ENCODE data around the gene LPP.

The LPP gene

DNA sequence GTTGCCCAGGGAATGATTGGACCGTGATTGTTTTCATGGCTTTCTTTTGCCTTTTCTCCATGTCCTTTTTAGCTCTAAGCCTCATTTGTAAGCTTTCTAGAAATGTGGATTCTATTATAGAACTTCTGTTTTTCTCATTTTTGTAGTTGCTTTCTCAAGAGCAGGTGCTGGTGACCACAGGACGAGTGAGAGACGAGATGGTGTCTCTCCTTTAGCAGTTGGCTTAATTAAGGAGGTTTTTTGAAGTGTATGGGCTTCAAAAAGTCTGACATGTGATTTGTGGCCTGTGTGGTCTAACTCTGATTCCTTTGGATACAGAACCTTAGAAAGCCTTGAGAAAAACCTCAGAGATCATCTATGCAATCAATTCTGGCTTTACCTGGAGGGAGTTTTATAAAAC, 292.8 kb downstream of the LPP start:
- DNase-seq: no peak

DNA sequence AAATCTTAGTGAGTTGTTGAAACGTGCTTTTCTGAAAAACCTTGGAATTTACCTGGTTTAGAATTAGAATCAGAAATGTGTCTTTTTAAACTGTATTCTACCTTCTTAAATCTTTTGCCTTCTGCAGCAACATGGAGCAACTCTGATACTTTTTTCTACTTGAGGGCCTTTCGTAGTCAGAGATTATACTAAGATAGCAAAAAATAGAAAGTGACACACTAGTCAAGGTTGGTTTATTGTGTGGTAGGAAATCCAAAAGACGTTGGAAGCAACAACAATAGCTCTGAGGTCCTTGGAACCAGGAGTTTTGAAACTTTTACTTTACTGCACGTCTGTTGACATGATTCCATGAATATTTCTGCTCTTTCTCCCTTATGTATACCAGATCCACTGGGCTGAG, 294.9 kb downstream of the LPP start:
- DNase-seq: no peak

DNA sequence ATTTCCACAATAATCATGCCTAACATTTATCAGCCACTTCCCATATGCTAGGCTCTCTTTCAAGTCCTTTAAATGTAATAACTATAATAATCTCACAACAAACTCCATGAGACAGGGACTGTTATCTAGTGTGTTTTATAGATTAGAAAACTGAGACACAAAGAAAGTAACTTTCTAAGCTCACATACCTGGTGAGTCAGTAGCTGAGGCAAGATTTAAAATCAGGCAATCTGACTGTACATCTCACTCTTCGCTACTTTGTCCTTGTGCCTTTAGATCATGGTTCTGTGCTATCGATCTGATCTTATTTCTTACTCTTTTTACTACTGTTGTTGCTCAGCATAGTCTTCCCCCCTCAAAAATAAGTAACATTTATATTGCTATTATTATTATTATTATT, 295.5 kb downstream of the LPP start:
- no peak for DNase-seq

DNA sequence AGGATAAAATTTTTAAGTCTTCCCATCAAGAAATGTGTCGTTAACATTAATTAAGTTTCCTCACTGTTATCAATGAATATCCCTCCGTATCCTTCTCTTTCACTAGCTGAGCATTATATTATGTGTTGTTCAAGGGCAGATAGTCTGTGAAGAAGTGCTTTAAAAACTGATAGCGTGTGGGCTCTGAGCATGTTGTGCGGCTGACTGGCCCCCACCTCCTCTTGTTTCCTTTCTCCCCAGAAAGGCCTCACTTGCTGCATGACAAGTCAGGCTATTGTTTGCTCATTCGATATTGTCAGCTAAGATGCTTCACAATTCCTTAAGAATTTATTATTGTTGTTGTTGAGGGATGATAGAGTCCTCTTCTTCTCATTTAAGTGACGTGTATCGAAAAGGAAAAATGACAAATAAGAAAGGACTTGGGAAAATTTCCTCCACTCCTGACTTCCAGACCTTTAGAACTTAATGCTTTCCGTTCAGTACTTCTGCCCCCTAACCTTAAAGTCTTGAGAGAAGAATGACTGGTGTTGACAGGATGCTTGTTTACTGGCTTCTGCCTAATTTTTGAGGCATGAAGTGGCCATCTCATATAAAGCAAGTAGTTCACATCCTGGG, 298.3 kb downstream of the LPP start:
- DNase-seq: no peak

DNA sequence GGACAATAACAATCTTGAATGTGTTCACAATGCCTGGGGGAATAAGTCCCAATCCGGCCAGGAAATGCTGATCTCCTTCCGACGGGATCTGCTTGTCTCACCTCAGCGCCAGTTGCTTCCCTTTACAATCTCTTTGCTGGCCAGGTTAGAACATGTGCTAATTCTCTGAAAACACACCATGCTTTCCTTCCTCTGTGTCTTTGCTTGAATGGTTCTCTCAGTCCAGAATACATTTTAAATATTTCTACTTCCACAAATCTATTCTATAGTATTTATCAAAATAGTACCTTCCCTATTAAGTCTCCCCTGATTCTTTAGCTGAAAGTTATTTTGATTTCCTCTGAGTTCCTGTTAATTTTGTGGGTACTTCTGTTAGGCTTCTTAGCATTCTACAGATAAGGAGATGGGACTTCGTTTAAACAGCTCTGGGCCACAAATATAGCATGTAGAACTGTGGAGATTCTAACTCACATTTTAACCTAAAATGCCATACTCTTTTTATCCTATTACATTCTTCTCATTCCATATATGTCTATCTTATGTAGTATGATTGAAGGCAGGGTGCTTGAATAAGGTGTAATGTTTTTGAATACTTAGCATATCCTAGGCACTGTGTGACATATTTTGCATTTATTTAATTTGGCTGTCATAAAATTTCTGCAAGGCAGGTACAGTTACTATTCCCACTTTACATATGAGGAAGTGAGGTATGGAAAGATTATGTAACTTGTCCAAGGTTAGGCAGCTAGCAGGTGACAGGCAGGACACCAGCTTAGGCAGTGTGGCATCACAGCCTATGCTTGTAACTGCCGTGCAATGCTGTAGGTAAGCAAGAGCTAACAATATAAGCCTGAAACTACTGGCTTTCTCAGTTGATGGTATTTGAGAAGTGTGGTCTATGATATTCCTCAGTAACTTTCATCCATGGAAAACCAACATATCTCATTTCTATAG, 299.8 kb downstream of the LPP start:
- DNase-seq: no peak

DNA sequence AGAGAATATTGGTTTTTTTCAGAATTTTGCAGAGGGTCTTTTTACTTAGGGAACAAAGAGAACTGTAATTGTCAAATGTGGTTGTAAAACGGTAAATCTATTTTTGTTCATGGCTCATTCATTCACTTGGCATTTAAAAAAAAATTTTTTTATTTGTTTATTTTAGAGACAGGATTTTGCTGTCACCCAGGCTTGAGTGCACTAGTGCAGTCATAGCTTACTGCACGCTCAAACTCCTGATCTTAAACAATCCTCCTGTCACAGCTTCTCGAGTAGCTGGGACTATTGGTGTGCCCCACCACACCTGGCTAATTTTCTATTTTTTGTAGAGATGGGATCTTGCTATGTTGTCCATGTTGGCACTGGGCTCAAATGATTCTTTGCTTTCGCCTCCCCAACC, 301.8 kb downstream of the LPP start:
- DNase-seq: no peak

DNA sequence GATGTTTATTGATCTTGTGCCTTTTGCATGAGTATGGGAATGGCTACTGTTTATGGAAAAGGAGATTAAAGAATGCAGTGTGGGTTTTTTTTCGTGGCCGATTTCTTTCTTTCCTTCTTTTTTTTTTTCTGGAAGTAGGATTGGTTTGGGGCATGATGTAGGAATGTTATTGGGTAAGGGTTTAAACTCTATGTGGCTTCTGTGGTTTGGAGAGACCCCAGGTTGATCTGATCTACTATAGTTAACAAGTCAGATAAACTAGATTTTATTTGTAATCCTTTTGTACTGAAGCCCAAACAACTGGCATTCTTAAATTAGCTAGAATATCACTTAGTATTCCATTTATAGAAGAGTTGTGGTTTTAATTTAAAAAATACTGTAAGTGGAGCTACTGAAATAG, 304.8 kb downstream of the LPP start:
- DNase-seq: no peak

DNA sequence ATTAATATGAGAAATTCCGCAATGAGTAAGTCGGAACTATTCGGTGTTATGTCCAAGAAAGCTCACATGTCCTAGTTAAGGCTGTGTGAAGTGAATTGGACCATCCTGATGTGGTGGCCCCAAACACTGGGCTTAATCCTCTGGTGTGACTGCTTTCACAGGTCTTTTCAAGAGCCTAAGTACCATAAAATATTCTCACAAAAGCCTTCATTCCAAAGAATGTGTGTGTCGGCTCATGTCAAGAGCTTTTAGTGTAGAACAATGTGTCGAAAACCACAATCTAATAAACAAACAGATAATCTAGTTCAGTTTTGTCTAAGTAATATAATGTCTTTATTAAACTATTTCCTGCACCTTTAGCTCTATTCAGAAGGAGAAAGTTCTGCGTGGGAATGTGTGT, 311.4 kb downstream of the LPP start:
- DNase-seq: no peak

DNA sequence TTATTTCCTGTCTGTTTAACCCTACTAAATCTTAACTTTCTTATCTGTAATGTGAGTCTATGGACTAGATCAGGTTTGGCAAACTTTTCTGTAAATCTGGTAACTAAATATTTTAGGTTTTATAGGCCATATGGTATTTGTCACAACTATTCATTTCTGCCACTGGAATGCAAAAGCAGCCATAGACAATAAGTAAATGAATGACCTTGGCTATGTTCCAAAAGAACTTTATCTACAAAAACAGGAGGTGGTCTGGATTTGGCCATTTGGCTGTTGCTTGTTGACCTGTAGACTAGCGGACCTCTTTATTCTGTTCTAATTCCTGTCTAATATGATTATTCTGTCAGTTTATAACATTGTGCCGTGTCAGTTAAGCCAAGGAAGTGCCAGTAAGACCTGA, 314.2 kb downstream of the LPP start:
- no peak for DNase-seq

DNA sequence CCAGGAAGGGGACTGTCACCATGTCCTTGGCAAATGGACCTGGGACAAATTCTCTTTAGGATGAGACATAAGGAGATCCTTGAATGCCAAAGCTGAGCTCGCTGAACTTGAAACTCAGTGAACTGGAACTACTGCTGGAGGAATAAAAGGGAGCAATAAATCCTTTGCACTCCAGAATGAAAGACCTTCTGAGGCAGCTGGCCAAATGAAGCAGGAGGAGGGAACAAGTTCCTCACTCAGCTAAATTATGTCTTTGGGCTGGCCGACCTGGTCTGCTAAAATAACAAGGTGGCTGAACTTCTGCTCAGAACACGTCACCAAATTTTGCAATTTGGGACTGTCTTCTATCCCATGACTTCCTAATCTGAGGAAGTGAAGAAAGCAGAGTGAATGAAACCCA, 314.7 kb downstream of the LPP start:
- no peak for DNase-seq

DNA sequence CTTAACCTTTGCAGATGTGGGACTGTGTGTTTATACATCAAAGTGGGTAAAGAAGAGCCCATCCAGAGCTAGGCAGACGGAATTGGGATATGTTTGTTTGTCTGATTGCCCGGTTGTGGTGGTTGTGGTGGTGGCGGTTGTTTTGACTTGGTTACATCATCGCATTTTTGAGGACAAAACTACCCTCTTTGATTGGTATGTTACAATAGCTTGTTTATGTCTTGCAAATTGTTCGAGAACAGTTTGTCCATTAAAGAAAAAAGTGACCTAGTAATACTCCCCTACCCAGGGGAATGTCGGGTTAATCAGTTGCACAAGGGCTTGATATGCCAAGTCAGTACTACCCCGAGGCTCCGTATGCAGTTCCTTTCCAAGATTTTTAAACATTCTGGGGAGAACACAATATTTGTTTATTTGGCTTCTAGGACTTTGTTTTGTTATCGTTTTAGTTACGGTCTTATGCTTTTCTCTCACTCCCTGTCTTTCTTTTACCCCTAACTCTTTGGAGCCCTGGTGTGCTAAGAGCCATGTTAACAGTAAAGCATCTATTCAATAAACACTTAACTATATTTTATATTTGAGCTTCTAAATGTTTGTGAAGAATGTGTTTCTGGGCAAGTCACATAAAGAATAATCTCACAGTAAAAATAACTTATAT, 315.4 kb downstream of the LPP start:
- no peak for DNase-seq

DNA sequence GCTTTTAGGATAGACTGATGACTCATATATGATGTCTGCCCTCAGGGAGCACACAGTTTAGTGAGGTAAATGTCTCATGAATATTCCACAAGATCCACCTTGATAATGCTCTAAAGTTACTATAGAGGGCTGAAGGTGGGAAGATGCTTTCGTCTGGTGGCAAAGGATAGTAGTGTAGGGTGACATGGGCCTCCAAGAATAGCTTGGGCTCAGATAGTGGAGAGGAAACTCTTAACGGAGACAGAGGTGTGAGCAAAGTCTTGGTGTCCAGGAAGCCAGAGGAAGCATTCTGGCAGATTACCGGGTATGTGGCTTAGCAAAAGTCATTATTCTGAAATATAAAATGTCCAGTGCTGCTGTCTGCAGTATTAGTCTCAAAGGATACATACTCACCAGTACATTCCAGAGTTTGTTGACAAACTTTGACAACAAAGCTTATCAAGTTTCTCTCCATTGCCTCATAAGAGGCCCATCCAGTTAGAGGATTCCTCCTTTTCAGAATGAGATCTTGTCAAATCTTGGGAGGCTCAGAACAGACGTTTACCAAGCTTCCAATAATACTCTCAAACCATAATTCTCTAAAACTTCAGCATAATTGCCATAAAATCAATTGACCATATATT, 316.7 kb downstream of the LPP start:
- DNase-seq: no peak

DNA sequence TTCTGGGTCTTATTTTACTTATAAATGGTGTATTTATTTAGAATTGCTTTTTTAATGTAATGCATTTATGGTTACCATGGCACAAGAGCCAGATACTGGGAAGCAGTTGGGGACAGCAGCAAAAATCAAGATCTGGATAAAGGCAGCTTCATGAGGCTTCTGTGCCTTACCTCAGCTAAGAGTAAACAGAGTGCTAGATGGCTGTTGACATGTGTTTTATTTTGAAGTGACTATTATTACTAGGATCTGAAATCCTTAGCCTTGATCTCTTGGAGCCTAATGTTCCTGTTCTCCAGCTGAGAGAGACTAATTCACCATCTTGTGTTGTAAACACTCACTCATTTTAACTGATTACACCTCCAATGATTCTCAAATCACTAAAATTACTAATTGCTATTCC, 317.8 kb downstream of the LPP start:
- DNase-seq: no peak

DNA sequence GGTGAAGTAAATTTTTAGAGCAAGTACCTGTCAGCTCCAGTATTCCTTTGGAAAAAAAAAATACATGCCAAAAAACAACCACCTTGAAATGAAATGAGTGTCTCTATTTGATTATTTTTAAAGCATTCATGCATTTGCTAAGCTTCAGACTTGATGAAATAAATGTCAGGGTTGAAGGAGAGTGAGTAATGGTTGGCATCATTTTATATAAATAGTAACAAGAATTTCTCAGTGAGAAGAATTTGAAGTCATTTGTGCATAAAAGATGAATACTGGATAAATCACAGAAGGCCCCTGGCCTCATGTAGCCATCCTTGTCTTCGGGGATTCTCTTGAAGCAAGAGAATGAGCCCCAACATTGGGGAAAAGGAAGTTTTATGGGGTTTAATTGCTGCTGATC, 318.4 kb downstream of the LPP start:
- no peak for DNase-seq

DNA sequence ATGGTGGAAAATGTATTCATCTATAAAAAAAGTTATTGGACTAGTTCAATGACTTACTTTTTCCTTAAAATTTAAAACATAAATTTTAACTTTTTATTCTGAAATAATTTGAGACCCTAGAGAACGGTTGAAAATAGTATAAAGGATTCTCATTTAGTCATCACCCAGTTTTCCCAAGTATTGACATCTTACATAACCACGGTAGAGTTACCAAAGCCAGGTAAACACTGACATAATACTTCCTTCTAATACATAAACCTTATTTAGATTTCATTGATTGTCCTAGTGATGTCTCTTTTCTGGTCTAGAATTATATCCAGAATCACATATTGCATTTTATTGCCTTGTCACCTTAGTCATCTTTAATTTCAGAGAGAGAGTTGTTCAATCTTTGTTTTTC, 319.1 kb downstream of the LPP start:
- DNase-seq: no peak

DNA sequence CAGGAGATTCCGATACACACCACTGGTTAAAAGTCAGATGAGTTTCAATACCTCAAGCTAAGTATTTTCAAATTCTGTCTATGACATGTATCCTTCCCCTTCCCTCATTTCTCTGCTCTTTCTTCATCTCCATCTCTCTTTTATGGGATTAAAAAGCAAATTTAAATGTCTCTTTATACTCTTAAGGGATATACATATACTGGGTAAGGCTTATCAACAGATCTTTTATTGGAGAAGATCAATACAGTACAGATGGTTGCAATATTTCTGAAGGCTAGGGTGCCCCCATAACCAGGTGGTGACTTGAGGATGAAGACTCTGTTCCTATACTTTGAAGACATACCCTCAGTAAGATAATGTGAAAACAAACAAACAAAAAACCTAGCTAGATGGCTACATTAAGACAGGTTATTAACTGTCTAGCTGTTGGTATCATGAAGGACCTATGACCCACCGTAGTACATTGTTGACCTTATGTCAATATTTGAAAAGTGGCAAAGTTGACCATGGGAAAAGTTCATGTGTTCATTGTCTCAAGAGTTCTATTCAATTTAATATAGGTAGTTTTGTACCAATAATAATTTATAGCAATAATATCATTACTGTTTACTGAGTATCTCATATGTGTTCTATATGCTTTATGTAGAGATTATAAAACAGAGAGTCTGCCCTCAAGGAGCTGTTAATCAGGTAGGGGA, 319.8 kb downstream of the LPP start:
- DNase-seq: no peak

DNA sequence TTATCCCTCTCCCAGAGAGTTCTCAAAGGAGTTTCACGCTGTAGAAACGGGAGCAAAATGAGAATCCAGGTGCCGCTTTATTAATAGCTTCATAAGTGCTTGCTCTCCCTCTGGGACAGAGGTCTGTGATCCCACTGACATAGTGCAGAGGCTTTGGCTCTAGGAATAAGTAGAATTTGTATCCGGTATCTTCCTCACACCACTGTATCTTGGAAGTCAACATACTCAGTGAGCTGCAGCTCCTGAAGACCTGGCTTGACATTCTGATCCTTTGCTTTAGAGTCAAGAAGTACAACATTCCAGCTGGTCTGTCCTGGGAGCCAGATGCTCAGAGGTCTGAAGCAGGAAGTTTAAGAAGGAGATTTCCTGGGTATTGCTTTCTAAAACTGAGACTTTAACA, 323.0 kb downstream of the LPP start:
- no peak for DNase-seq

DNA sequence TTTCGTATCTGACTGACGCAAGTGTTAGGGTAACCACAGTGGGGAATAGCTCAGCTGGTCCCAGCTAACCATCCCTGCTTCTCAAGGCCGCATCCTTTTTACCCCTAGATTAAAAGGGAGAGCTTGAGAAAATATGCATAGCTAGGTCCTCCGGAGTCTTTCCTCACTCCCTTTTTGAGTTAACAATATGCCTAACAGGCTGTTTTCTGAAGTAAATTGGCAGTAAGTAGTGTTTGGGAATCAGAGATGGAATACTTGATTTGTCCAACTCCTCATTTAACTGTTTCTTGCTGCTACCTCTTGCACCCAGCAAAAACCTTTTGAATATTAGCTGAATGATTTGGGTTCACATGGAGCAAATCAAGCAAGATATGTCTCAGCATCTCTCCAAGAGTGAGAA, 326.1 kb downstream of the LPP start:
- no peak for DNase-seq

DNA sequence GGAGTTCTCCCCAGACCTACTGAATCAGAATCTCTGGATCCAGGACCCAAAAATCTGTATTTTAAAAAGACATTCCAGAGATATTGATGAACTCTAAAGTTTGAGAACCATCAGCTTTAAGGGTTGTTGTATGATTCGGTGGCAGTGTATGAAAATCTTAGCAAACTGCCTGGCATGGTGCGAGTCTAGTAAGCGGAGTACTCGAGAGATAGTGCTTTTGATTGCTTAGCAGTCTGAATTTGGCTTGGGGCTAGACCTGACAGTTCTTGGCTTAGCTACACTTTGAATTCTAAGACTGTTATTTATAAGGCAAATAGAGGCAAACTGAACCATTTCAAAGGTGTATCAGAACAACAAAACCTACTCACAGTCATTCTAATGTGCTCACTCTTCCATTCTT, 329.0 kb downstream of the LPP start:
- no peak for DNase-seq

DNA sequence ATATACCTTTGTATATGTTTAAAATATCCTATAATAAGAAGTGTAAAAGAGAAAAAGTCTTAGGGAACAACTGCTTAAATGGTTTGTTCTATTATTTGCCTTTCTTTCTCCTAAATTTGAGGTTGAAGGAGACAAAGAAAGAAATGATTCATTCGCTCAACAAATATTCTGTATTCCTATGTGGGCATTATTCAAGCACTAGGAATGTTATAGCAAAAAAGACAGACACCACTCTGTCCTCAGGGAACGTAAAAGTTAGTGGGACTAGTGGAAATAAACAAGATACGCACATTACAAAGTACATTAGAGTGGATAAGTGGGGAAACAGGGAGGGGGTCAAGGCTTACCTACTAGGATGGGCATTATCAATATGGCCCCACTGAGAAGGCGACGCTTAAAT, 332.2 kb downstream of the LPP start:
- DNase-seq: no peak

DNA sequence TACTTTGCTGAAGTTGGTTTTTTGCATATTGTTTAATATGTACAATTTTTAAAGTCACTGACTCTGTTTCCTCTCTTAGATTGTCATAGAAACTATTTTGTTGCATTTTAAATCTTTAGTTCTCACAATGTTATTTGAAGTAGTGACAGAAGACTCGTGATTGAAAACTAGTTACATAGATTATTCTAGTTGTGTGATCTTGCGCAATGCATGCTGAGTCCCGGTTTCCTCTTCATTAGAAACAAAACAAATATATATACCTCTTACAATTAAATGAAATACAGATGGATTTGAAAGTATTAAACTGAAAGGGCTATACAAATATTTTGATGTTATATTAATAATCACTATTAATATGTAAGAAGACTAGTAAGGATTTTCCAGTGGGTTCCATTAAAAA, 333.0 kb downstream of the LPP start:
- no peak for DNase-seq

DNA sequence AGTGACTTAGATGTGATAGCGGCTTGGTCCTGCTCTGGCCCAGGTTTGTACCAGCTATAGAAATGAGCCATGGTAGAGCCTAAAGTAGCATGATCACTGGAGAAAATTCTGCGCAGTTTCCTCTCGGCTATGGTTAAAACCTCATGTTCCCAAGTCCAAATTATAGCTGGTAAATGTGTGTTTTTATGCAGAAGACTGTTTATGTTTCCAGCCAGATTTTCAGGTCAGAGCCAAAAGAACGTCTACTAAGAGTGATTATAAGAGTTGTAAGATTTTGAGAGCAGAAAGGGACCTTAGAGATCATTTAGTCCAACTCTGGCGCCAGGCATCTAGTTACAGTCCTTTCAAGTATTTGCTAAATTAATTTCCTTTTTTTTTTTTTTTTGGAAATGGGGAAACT, 333.7 kb downstream of the LPP start:
- DNase-seq: no peak

DNA sequence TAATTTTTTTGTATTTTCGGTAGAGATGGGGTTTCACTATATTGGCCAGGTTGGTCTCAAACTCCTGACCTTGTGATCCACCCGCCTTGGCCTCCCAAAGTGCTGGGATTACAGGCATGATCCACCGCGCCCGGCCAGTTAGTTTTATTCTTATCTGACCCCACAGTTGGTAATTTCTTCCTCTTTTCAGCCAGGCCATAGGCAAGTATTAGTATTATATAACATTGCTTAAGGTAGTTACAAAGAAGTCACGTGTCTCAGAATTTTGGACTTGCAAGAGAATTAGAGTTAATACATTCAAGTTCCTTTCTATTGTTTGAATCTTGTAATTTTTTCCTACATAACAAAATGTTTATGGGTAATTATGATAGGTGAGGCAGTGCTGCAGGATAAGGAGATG, 334.8 kb downstream of the LPP start:
- DNase-seq: no peak

All from SW 1271 (cell line).